HuH-7.5 (cell line): Measurements from ENCODE around the gene ROR2.
"Not testable (repeated sequence)": the region's sequence is repeated elsewhere in the genome, so short reads cannot be mapped to it uniquely, and the experiment has no call there.

Experiments
- DNase-seq: peaks from one replicate; pipeline ENCODE4 v3.0.0; 2011; ENCODE audit warnings: low spot score

The ROR2 gene

GRCh38 chr9:91625331-91625730 is 324.7 kb downstream of the ROR2 start:
- no peak for DNase-seq

- DNase-seq: no peak
These were observed 327.0 kb downstream of the ROR2 start for GRCh38 chr9:91623004-91623403.

GRCh38 chr9:91622121-91622520 is 327.9 kb downstream of the ROR2 start:
- DNase-seq: not testable (repeated sequence)

- not testable (repeated sequence) for DNase-seq
These were observed 336.0 kb downstream of the ROR2 start for GRCh38 chr9:91614044-91614443.

GRCh38 chr9:91611582-91611981 is 338.4 kb downstream of the ROR2 start:
- no peak for DNase-seq

- no peak for DNase-seq
These were observed 343.6 kb downstream of the ROR2 start for GRCh38 chr9:91606255-91606995.

GRCh38 chr9:91604451-91605179 is 345.4 kb downstream of the ROR2 start:
- no peak for DNase-seq

GRCh38 chr9:91603932-91604331 is 346.1 kb downstream of the ROR2 start:
- no peak for DNase-seq

GRCh38 chr9:91599564-91599963 is 350.5 kb downstream of the ROR2 start:
- DNase-seq: no peak

GRCh38 chr9:91591627-91592026 is 358.4 kb downstream of the ROR2 start:
- DNase-seq: no peak

- no peak for DNase-seq
These were observed 360.9 kb downstream of the ROR2 start for GRCh38 chr9:91589101-91589553.

GRCh38 chr9:91586282-91586681 is 363.7 kb downstream of the ROR2 start:
- no peak for DNase-seq

- no peak for DNase-seq
These were observed 366.1 kb downstream of the ROR2 start for GRCh38 chr9:91583966-91584365.

GRCh38 chr9:91583161-91583875 is 366.7 kb downstream of the ROR2 start:
- DNase-seq: no peak

GRCh38 chr9:91582181-91582580 is 367.8 kb downstream of the ROR2 start:
- no peak for DNase-seq

GRCh38 chr9:91580136-91580535 is 369.9 kb downstream of the ROR2 start:
- no peak for DNase-seq

- no peak for DNase-seq
These were observed 371.1 kb downstream of the ROR2 start for GRCh38 chr9:91578911-91579310.

GRCh38 chr9:91577633-91578061 is 372.4 kb downstream of the ROR2 start:
- no peak for DNase-seq

GRCh38 chr9:91572811-91573210 is 377.2 kb downstream of the ROR2 start:
- DNase-seq: no peak

- no peak for DNase-seq
These were observed 378.0 kb downstream of the ROR2 start for GRCh38 chr9:91572044-91572443.

- no peak for DNase-seq
These were observed 379.0 kb downstream of the ROR2 start for GRCh38 chr9:91571036-91571435.

- no peak for DNase-seq
These were observed 382.3 kb downstream of the ROR2 start for GRCh38 chr9:91567642-91568274.
